ENCODE measurements around the gene CAD.

- no peak for TF ChIP-seq CTCF (IDR thresholded peaks at IDR 0.05; ENCODE audit: extremely low read depth in 1 of 2, insufficient read depth in 1 of 2, low read depth in 1 of 2, low read length in 2 of 2)
- TF ChIP-seq EZH2 (IDR thresholded peaks at IDR 0.05; ENCODE audit: borderline replicate concordance, low read depth, low read length, severe bottlenecking), result no peak
- TF ChIP-seq, protein P1, sequence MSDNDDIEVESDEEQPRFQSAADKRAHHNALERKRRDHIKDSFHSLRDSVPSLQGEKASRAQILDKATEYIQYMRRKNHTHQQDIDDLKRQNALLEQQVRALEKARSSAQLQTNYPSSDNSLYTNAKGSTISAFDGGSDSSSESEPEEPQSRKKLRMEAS (IDR thresholded peaks at IDR 0.05; ENCODE audit: insufficient read depth, insufficient read length), result no peak
- TF ChIP-seq POLR2A (IDR thresholded peaks at IDR 0.05; ENCODE audit: low read depth, low read length), result no peak
- TF ChIP-seq GATA2 (IDR thresholded peaks at IDR 0.05; ENCODE audit: insufficient read depth, insufficient read length, low read depth, low read length), result no peak
- no peak for TF ChIP-seq POLR2AphosphoS5 (IDR thresholded peaks at IDR 0.05; ENCODE audit: insufficient read depth, low read depth, low read length)
These were observed 42.5 kb upstream of the CAD start for GRCh38 chr2:27174638-27175037.
